Activated T-cell treated with anti-CD3 and anti-CD28 coated beads, Interleukin-2, amount 50 U/mL, for 24 hours (primary cell): ENCODE data around the gene LPGAT1.
A peak's percentile ranks its signal among the peaks of the same experiment; 100 is the strongest.

Experiments
- DNase-seq: peaks from one replicate; pipeline ENCODE4 v3.0.0-alpha.2; 2020
- H3K27ac Mint-ChIP-seq: 2 replicates; pipeline ENCODE4 v1.8.0; 2020; ENCODE audit warnings: mild to moderate bottlenecking, mixed read lengths
- H3K27me3 Mint-ChIP-seq: 2 replicates; pipeline ENCODE4 v1.8.0; 2020; ENCODE audit warnings: mixed read lengths
- H3K36me3 Mint-ChIP-seq: 2 replicates; pipeline ENCODE4 v1.8.0; 2020; ENCODE audit warnings: low read depth, mixed read lengths
- H3K4me1 Mint-ChIP-seq: 2 replicates; pipeline ENCODE4 v1.8.0; 2020; ENCODE audit warnings: low read depth, mixed read lengths
- H3K4me3 Mint-ChIP-seq: 2 replicates; pipeline ENCODE4 v1.8.0; 2020; ENCODE audit warnings: mild to moderate bottlenecking, moderate library complexity, mixed read lengths
- H3K9me3 Mint-ChIP-seq: 2 replicates; pipeline ENCODE4 v1.8.0; 2020; ENCODE audit warnings: mixed read lengths

The LPGAT1 gene

GRCh38 chr1:211833174-211833820 is 2.7 kb upstream of the LPGAT1 start:
- Mint-ChIP-seq H3K4me1 (peaks cover 53% of the 10 kb centered on the region), H3K27me3 (no peaks in the 10 kb centered on the region), H3K36me3 (peaks cover 4% of the 10 kb centered on the region), H3K27ac (peak overlapping the region; percentile 77), H3K9me3 (no peaks in the 10 kb centered on the region), H3K4me3 (peak overlapping the region; percentile 15)
- no peak for DNase-seq

DNA sequence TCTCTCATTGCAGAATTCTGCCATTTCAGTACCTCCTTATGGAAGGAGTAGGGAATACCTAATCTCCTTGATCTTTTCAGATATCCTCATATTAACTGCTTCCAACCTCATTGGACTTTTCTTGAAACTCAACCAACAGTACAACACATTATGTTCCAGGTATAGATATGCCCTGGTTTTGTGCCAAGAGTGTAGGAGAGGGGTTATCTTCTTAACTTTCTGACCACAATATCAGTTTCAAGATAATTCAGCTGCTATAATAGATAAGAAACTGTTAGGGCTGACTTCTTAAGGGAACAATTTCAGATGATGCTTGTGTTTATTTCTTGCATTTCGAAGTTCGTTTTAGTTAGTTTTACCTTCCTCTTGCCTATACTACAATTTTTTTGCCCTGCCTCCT is 2.1 kb upstream of the LPGAT1 start:
- Mint-ChIP-seq H3K27ac (peak overlapping the region; percentile 77), H3K4me1 (peaks cover 57% of the 10 kb centered on the region), H3K36me3 (peaks cover 4% of the 10 kb centered on the region), H3K9me3 (no peaks in the 10 kb centered on the region), H3K27me3 (no peaks in the 10 kb centered on the region), H3K4me3 (peak overlapping the region; percentile 15)
- DNase-seq: no peak

DNA sequence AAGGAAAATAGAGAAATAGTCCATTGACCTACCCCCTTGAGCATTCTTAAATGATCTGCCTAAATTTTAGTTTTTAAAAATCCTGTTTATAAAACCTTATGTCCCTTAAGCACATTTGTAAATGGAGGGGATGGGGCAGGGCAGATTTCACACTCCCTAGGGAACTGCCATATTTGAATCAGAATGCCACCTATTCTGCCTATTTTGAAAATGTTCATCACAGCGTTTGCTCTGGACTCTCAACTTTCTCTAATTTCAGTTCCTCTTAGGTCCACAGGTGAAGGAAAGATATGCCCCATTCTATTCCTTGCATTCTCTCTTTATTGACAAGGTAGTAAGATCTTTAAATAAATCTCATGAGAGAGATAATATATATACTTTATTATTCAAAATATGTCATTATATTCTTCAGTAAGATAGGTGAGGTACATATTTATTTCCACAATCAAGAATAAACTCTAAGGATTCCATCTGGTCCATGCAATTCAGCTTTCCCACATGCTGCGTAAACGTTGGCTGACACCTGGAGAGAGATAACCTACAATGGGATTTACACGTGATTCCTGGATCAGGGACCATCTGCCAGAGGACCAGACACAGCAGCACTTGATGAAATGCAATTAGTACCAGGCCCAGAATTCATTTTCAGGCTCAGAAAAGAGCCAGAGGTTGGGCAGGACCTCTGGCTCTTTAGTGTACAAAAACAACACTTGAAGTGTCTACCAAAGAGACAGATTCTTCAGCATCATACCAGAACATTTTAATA is 1.2 kb upstream of the LPGAT1 start:
- Mint-ChIP-seq H3K4me3 (peak overlapping the region; percentile 83), H3K9me3 (no peaks in the 10 kb centered on the region), H3K36me3 (peaks cover 6% of the 10 kb centered on the region), H3K27me3 (no peaks in the 10 kb centered on the region), H3K4me1 (peaks cover 63% of the 10 kb centered on the region), H3K27ac (peak overlapping the region; percentile 89)
- DNase-seq: no peak

GRCh38 chr1:211830055-211830327 is 572 bp downstream of the LPGAT1 start:
- peaks cover 11% of the 10 kb centered on the region for H3K36me3 Mint-ChIP-seq
- no peaks in the 10 kb centered on the region for H3K27me3 Mint-ChIP-seq
- no peak for DNase-seq
- peak overlapping the region; percentile 82 for H3K4me3 Mint-ChIP-seq
- H3K27ac Mint-ChIP-seq: peak overlapping the region; percentile 83
- H3K4me1 Mint-ChIP-seq: peaks cover 64% of the 10 kb centered on the region
- no peaks in the 10 kb centered on the region for H3K9me3 Mint-ChIP-seq

DNA sequence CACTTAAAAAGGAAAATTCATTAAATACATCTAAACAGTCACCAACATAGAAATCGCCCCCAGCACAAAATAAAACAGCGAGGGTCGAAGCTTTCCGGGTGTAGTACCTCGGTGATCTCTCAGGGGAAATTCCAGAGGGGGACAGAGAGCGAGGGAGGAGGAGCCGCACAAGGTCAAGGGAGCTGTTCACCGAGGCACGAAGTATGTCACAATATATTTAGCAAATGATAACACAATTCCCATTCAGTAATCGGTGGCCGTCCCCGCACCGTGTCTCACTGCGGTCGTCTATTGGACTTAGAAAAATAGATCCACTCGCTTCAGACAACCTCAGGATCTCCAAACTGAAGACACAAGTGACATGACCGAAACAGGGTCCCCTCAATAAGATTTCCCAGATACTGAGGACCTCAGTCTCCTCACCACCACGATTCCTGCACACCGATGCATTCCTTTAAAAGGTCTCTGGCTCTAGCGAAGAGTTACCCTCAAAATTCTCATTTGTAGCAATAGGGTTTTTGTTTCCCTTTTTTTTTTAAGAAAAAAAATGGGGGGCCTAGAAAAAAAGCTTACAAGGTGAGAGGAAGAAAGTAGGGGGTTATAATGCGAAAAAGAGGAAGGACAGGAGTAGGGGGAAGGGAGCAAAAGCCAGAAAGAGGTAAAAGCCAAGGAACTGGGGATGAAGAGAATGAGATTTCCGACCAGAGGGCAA is 1.1 kb downstream of the LPGAT1 start:
- H3K9me3 Mint-ChIP-seq: no peaks in the 10 kb centered on the region
- peaks cover 14% of the 10 kb centered on the region for H3K36me3 Mint-ChIP-seq
- no peak for DNase-seq
- H3K4me1 Mint-ChIP-seq: peaks cover 63% of the 10 kb centered on the region
- peak overlapping the region; percentile 82 for H3K4me3 Mint-ChIP-seq
- no peaks in the 10 kb centered on the region for H3K27me3 Mint-ChIP-seq
- H3K27ac Mint-ChIP-seq: peak overlapping the region; percentile 83

DNA sequence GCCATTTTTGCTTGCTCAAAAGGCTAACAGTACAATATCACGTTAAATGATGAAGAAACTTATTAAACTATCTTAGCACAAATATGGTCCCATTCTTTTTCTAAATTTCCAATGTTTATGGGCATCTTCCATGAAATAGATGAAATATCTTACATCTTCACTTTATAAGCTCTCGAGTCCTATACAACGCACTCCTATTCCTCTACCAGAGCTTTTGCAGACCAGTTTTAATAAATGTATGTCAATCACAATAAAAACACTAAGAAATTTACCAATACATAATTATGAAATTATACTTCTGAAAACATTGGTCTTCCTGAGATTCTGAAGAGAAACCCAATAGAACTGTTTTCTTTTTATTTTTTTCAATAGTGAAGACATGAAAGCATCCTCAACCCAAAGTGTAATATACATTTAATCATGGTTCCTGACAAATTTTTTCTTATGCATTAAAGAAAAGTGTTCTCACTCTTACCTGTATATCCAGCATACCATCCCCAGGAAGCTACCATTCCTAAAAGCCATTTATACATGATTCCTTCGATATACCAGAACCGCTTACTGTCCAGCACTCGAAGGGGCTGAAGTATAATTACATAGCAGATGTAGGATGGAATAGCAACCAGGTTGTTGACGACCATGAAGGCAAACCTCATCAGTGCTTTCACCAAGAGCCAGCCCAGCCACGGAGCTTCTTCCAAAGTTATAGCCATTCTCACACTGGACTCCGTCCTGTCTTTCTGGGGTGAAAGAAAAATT is 1.8 kb downstream of the LPGAT1 start:
- no peak overlapping the region for H3K27ac Mint-ChIP-seq

DNA sequence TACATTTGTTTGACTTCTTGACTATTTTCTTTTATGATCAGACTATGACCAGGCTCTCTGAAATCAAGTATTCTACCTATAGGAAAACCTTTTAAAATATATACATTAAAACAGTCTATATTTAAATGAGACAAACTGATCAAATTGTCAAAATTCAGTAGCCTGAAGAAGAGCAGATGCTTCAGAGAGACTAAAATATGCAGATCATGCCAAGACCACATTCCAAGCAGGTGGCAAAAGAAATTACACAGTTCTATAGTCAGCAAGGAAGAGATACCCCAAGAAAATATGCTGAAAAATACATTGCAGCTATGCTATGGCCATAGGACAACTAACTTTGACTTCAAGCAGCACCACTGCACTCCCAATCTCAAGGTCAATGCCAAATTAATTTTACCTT is 3.5 kb downstream of the LPGAT1 start:
- no peak for DNase-seq
- H3K9me3 Mint-ChIP-seq: no peaks in the 10 kb centered on the region
- peaks cover 41% of the 10 kb centered on the region for H3K4me1 Mint-ChIP-seq
- H3K36me3 Mint-ChIP-seq: peaks cover 27% of the 10 kb centered on the region
- H3K27me3 Mint-ChIP-seq: no peaks in the 10 kb centered on the region
- no peak overlapping the region for H3K27ac Mint-ChIP-seq
- no peak overlapping the region for H3K4me3 Mint-ChIP-seq

More for the DNA sequence above, 1.8 kb downstream of the LPGAT1 start:
- DNase-seq: no peak
- Mint-ChIP-seq H3K4me3 (peak overlapping the region; percentile 82), H3K4me1 (peaks cover 55% of the 10 kb centered on the region), H3K36me3 (peaks cover 18% of the 10 kb centered on the region), H3K27me3 (no peaks in the 10 kb centered on the region), H3K9me3 (no peaks in the 10 kb centered on the region)

GRCh38 chr1:211825980-211826379 is 4.6 kb downstream of the LPGAT1 start:
- Mint-ChIP-seq H3K27ac (no peak overlapping the region), H3K27me3 (no peaks in the 10 kb centered on the region), H3K4me1 (peaks cover 30% of the 10 kb centered on the region), H3K4me3 (no peak overlapping the region), H3K9me3 (no peaks in the 10 kb centered on the region), H3K36me3 (peaks cover 33% of the 10 kb centered on the region)
- DNase-seq: no peak

DNA sequence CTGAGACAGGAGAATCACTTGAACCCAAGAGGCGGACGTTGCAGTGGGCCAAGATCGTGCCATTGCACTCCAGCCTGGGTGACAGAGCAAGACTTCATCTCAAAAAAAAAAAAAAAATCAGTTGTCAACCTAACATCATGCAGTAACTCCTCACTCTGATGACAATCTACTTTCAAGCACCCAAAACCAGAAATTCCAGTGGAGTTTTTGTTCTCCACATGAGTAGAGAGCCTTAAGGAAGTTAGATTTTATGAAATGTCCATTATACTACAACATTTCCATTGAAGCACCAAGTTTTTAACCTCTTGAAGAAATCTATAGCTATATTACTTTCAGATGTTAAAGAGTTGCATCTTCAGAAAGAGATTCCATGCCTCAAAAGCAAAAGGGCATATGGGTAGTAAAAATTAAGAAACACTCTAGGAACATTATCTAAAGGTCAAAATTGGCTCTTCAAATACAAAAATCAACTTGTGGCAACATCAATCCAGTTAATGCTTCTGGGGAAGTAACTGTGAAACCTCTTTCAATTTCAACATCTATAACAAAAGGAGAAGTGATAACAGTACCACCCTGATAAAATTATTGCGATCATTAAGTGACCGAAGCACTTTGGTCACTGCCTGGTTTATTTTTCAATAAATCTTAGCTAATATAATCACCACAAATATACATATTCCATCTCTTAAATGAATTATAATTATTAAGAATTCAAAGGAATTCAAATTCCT is 7.7 kb downstream of the LPGAT1 start:
- H3K27ac Mint-ChIP-seq: no peak overlapping the region
- H3K4me3 Mint-ChIP-seq: no peak overlapping the region
- H3K9me3 Mint-ChIP-seq: no peaks in the 10 kb centered on the region
- H3K27me3 Mint-ChIP-seq: no peaks in the 10 kb centered on the region
- no peak for DNase-seq
- H3K4me1 Mint-ChIP-seq: peaks cover 11% of the 10 kb centered on the region
- peaks cover 55% of the 10 kb centered on the region for H3K36me3 Mint-ChIP-seq

GRCh38 chr1:211816586-211816985 is 14.0 kb downstream of the LPGAT1 start:
- DNase-seq: no peak
- no peak overlapping the region for H3K27ac Mint-ChIP-seq
- H3K4me3 Mint-ChIP-seq: no peak overlapping the region

DNA sequence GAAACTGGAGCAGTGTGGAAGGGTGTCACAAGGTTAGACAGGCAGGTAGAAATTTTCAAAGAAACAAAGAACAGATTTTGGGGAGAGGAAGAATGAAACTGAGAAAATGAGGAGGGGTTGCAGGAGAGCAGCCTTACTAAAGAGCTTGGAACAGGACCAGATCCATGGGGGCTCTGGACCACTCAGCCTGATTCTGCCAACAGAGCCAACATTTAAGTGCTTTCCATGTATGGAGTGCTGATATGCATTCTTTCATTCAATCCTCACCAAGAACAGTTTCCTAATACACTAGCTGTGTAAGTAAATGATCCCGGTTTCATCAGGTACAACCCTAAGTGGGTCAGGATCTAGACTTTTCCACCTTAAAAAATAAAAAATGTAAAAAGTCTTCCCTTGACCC is 16.2 kb downstream of the LPGAT1 start:
- Mint-ChIP-seq H3K4me3 (no peak overlapping the region), H3K4me1 (peaks cover 3% of the 10 kb centered on the region), H3K9me3 (no peaks in the 10 kb centered on the region), H3K27ac (no peak overlapping the region), H3K27me3 (no peaks in the 10 kb centered on the region), H3K36me3 (peaks cover 39% of the 10 kb centered on the region)
- no peak for DNase-seq

More at GRCh38 chr1:211816586-211816985, 14.0 kb downstream of the LPGAT1 start:
- Mint-ChIP-seq H3K4me1 (peaks cover 3% of the 10 kb centered on the region), H3K36me3 (peaks cover 42% of the 10 kb centered on the region), H3K27me3 (no peaks in the 10 kb centered on the region), H3K9me3 (no peaks in the 10 kb centered on the region)

DNA sequence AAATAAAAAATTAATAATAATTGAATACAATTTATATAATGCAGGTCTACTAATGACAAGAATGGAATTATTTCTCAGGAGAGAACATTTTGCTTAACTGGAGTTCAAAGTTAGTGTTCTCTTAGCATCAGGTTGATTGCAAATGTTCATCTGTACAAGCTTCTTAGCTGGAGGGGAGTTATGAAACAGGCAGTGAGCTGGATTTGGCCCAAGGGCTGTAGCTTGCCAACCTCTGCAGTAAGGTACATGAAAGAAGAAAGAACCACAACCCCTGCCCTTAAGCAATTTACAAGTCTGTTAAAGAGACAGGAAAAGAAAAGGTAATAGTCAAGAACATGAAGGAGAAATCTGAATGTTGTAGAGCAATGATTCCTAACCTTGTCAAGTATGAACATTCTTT is 17.0 kb downstream of the LPGAT1 start:
- DNase-seq: no peak
- peaks cover 3% of the 10 kb centered on the region for H3K4me1 Mint-ChIP-seq
- H3K4me3 Mint-ChIP-seq: no peak overlapping the region
- no peaks in the 10 kb centered on the region for H3K9me3 Mint-ChIP-seq
- H3K36me3 Mint-ChIP-seq: peaks cover 38% of the 10 kb centered on the region
- H3K27ac Mint-ChIP-seq: no peak overlapping the region
- H3K27me3 Mint-ChIP-seq: no peaks in the 10 kb centered on the region

DNA sequence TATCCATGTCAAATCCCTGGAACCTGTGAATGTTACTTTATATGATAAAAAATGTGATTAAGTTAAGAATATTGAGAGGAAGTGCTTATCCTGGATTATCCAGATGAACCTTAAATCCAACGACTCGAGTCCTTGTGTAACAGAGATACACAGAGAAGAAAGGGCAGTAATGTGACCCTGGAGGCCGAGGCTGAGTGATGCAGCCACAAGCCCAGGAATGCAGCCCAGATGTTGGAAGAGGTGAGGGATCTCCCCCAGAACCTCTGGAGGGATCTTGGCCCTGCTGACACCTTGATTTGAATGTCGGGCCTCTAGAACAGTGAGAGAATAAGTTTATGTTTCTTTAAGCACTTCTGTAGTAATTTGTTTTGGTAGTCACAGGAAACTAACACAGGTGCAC is 18.0 kb downstream of the LPGAT1 start:
- no peak for DNase-seq
- Mint-ChIP-seq H3K9me3 (no peaks in the 10 kb centered on the region), H3K4me1 (peaks cover 3% of the 10 kb centered on the region), H3K27me3 (no peaks in the 10 kb centered on the region), H3K27ac (no peak overlapping the region), H3K36me3 (peaks cover 40% of the 10 kb centered on the region), H3K4me3 (no peak overlapping the region)

DNA sequence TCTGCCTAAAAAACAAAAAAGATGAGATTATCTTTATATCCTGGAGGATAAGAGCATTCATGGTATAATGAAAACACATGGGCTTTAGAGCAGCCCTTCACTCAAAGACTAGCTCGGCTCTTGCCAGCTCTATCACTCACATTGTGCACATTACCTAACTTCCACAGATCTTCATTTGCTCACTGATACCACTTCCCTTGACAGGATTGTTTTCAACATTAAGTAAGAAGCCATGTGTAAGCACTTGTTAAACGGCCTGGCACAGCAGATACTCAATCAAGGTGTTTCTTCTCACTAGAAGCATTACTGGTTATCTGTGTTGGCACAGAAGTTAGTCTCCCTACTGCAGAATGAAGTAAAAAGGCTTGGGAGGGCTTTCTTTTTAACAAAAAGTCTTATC is 18.7 kb downstream of the LPGAT1 start:
- H3K4me1 Mint-ChIP-seq: peaks cover 3% of the 10 kb centered on the region
- no peaks in the 10 kb centered on the region for H3K27me3 Mint-ChIP-seq
- no peak overlapping the region for H3K27ac Mint-ChIP-seq
- no peak overlapping the region for H3K4me3 Mint-ChIP-seq
- peaks cover 47% of the 10 kb centered on the region for H3K36me3 Mint-ChIP-seq
- DNase-seq: no peak
- no peaks in the 10 kb centered on the region for H3K9me3 Mint-ChIP-seq
